ENCODE results near the gene LCN6. TPM values are rescaled to one million over a fixed set of nuclear protein-coding genes. Genes with fewer than 3 reads are reported as not detected.
A peak's percentile ranks its signal among the peaks of the same experiment; 100 is the strongest.

The LCN6 gene
- total RNA-seq, 1 experiment from 2014 or later = not detected

GRCh38 chr9:136784997-136785361 lies 36.7 kb upstream of the LCN6 start:
- Mint-ChIP-seq H3K4me3 (ENCODE audit: unreplicated experiment) (no peak overlapping the region), H3K4me1 (ENCODE audit: insufficient read depth, unreplicated experiment) (peaks cover 5% of the 10 kb centered on the region), H3K36me3 (ENCODE audit: insufficient read depth, unreplicated experiment) (no peaks in the 10 kb centered on the region), H3K9me3 (ENCODE audit: unreplicated experiment) (no peaks in the 10 kb centered on the region), H3K27ac (ENCODE audit: low read depth, unreplicated experiment) (no peak overlapping the region), H3K27me3 (ENCODE audit: insufficient read depth, unreplicated experiment) (peaks cover 24% of the 10 kb centered on the region)
- CTCF ChIA-PET = interaction anchor here (1.0 to 1.3 kb wide), 3 partner anchors 8 to 22 kb away, joined by 3 to 6 read pairs (median 4); no protein-coding TSS in a partner anchor
- intact Hi-C loops (cut with micrococcal nuclease) = loop anchor here (1.0 kb wide), 1 partner anchor 19 kb away; no protein-coding TSS in a partner anchor
- DNase-seq (ENCODE audit: unreplicated experiment) = no peak
- no TSS peak for BruUV-seq (replicated peaks)
- POLR2A ChIA-PET = no interaction called here
- TF ChIP-seq, protein P1, sequence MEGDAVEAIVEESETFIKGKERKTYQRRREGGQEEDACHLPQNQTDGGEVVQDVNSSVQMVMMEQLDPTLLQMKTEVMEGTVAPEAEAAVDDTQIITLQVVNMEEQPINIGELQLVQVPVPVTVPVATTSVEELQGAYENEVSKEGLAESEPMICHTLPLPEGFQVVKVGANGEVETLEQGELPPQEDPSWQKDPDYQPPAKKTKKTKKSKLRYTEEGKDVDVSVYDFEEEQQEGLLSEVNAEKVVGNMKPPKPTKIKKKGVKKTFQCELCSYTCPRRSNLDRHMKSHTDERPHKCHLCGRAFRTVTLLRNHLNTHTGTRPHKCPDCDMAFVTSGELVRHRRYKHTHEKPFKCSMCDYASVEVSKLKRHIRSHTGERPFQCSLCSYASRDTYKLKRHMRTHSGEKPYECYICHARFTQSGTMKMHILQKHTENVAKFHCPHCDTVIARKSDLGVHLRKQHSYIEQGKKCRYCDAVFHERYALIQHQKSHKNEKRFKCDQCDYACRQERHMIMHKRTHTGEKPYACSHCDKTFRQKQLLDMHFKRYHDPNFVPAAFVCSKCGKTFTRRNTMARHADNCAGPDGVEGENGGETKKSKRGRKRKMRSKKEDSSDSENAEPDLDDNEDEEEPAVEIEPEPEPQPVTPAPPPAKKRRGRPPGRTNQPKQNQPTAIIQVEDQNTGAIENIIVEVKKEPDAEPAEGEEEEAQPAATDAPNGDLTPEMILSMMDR (IDR thresholded peaks at IDR 0.05; ENCODE audit: unreplicated experiment) = no peak

GRCh38 chr9:136784249-136784996 lies 36.1 kb upstream of the LCN6 start:
- DNase-seq (ENCODE audit: unreplicated experiment) = peak; percentile 46
- H3K27ac Mint-ChIP-seq (ENCODE audit: low read depth, unreplicated experiment) = no peak overlapping the region
- H3K4me1 Mint-ChIP-seq (ENCODE audit: insufficient read depth, unreplicated experiment) = peaks cover 5% of the 10 kb centered on the region
- no peak overlapping the region for H3K4me3 Mint-ChIP-seq (ENCODE audit: unreplicated experiment)
- no peaks in the 10 kb centered on the region for H3K36me3 Mint-ChIP-seq (ENCODE audit: insufficient read depth, unreplicated experiment)
- H3K9me3 Mint-ChIP-seq (ENCODE audit: unreplicated experiment) = no peaks in the 10 kb centered on the region
- ChIA-PET POLR2A (interaction anchor here (0.5 kb wide), 1 partner anchor 13 kb away, joined by 3 read pairs; no protein-coding TSS in a partner anchor), CTCF (interaction anchor here (0.9 to 2.2 kb wide), 5 partner anchors 10 to 55 kb away, joined by 4 to 10 read pairs (median 6); partner anchors contain the start of gene LCN8)
- no TSS peak for BruUV-seq (replicated peaks)
- TF ChIP-seq, protein P1 (IDR thresholded peaks at IDR 0.05; ENCODE audit: unreplicated experiment) = peak; percentile 71
- peaks cover 29% of the 10 kb centered on the region for H3K27me3 Mint-ChIP-seq (ENCODE audit: insufficient read depth, unreplicated experiment)
- intact Hi-C loops (cut with micrococcal nuclease) = loop anchor here (1.0 kb wide), 1 partner anchor 18 kb away; no protein-coding TSS in a partner anchor

DNA sequence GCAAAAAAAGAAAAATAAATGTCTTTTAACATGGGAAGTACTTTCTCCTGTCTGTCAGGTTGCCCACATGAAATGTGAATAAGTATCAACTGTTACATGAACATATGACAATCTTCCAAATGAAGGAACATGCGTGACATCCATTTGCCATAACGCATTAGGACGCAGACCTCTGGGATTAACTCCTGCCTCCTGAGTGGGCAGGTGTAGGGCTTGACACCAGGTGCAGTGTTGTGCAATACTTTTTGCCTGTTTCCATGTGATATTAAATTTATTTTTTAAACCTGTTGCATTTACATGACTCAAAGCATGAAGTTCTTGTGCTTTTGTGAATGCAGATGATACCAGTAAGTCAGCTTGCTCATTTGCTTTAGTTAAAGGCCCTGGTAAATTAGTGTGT lies 34.1 kb upstream of the LCN6 start:
- Mint-ChIP-seq H3K4me3 (ENCODE audit: unreplicated experiment) (no peak overlapping the region), H3K27ac (ENCODE audit: low read depth, unreplicated experiment) (no peak overlapping the region), H3K9me3 (ENCODE audit: unreplicated experiment) (no peaks in the 10 kb centered on the region), H3K36me3 (ENCODE audit: insufficient read depth, unreplicated experiment) (no peaks in the 10 kb centered on the region), H3K27me3 (ENCODE audit: insufficient read depth, unreplicated experiment) (peaks cover 49% of the 10 kb centered on the region), H3K4me1 (ENCODE audit: insufficient read depth, unreplicated experiment) (peaks cover 2% of the 10 kb centered on the region)
- POLR2A ChIA-PET = no interaction called here
- intact Hi-C loops (cut with micrococcal nuclease) = no loop called here
- TF ChIP-seq, protein P1 (IDR thresholded peaks at IDR 0.05; ENCODE audit: unreplicated experiment) = no peak
- CTCF ChIA-PET = interaction anchor here (2.2 kb wide), 1 partner anchor 24 kb away, joined by 10 read pairs; the partner anchor contains the start of gene LCN8
- BruUV-seq (replicated peaks) = no TSS peak
- DNase-seq (ENCODE audit: unreplicated experiment) = no peak

GRCh38 chr9:136779808-136780207 lies 31.5 kb upstream of the LCN6 start:
- Mint-ChIP-seq H3K4me1 (ENCODE audit: insufficient read depth, unreplicated experiment) (no peaks in the 10 kb centered on the region), H3K27ac (ENCODE audit: low read depth, unreplicated experiment) (no peak overlapping the region), H3K9me3 (ENCODE audit: unreplicated experiment) (no peaks in the 10 kb centered on the region), H3K4me3 (ENCODE audit: unreplicated experiment) (no peak overlapping the region), H3K27me3 (ENCODE audit: insufficient read depth, unreplicated experiment) (peaks cover 59% of the 10 kb centered on the region), H3K36me3 (ENCODE audit: insufficient read depth, unreplicated experiment) (no peaks in the 10 kb centered on the region)
- BruUV-seq (replicated peaks) = no TSS peak
- intact Hi-C loops (cut with micrococcal nuclease) = no loop called here
- POLR2A ChIA-PET = interaction anchor here (0.6 to 0.7 kb wide), 2 partner anchors 8 to 143 kb away, joined by 3 read pairs; no protein-coding TSS in a partner anchor
- TF ChIP-seq, protein P1 (IDR thresholded peaks at IDR 0.05; ENCODE audit: unreplicated experiment) = no peak
- CTCF ChIA-PET = interaction anchor here (0.7 to 3.9 kb wide), 7 partner anchors 13 to 230 kb away, joined by 3 to 30 read pairs (median 3); partner anchors contain the start of gene LCN8
- no peak for DNase-seq (ENCODE audit: unreplicated experiment)

Measured in MCF 10A (cell line).